ENCODE results near the gene SLC25A45. TPM values are rescaled to one million over a fixed set of nuclear protein-coding genes. Genes with fewer than 3 reads are reported as not detected.

The SLC25A45 gene
- polyA plus RNA-seq, 2 of the 4 experiments (the other 2 are of a cell fraction), result 3.1 to 8.1 TPM

DNA sequence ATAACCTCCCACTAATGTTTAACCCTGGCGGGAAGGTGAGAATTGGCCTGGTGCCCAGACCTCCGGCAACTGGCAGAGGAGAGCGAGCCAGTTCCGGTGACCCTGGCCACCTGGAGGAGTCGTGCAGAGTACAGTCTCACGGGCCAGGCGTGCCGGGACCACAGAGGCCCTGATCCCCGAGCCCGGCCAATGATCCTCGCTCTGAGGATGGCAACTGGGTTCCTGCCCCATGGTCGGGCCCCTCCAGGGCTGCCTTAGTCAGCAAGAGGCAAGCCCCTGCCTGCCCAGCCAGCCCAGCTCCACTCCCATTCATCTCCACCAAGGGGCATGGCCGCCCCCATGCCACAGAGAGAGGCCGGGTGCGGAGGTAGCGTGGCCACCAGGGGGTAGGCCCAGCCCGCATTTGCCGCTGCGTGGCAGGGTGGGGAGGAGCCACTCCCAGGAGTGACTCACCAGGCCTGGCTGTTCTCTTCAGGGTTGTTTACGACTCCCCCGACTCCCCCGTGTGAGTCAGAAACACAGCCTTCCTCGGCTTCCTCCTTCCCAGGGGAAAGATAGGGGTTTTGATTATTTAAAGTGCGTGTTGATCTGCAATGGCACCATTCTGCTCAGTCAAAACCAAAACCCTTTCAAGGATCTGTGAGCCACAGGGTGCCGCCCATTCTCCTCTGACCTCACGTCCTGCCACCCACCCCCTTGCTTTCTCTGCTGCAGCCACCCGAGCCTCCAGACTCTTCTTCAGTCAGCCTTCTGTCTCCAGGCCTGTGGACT lies at the start of gene SLC25A45 (continued):
- TF ChIP-seq FOSB (CRISPR knock-in tag; IDR thresholded peaks at IDR 0.05) (peak; percentile 88), TP53 (CRISPR knock-in tag; IDR thresholded peaks at IDR 0.05) (no peak), EP300 (IDR thresholded peaks at IDR 0.05) (peak; percentile 19 to 35; a peak in 3 of 5 replicates), NPAS2 (CRISPR knock-in tag; IDR thresholded peaks at IDR 0.05; ENCODE audit: borderline replicate concordance) (no peak), CHD4 (IDR thresholded peaks at IDR 0.05; ENCODE audit: borderline replicate concordance) (no peak), NFE2L2 (conservative IDR thresholded peaks at IDR 0.05; ENCODE audit: low read length) (no peak), FOSL2 (IDR thresholded peaks at IDR 0.05) (peak; percentile 92), FOSL2 (CRISPR knock-in tag; IDR thresholded peaks at IDR 0.05) (peak; percentile 100), PHF8 (IDR thresholded peaks at IDR 0.05; ENCODE audit: borderline replicate concordance, low read depth) (peak; percentile 24; the same call in 1 of the 2 replicates), TFCP2L1 (CRISPR knock-in tag; IDR thresholded peaks at IDR 0.05) (peak; percentile 76; the same call in 1 of the 2 replicates), JUNB (IDR thresholded peaks at IDR 0.05) (peak; percentile 83), RAD21 (conservative IDR thresholded peaks at IDR 0.05 in 1 of 2, IDR thresholded peaks at IDR 0.05 in 1 of 2) (peak; percentile 75 to 81), HEYL (CRISPR knock-in tag; IDR thresholded peaks at IDR 0.05) (no peak), FOXS1 (CRISPR knock-in tag; IDR thresholded peaks at IDR 0.05) (no peak; the same call in 1 of the 2 replicates), CEBPB (IDR thresholded peaks at IDR 0.05) (no peak), CBX8 (IDR thresholded peaks at IDR 0.05) (no peak), CBX2 (IDR thresholded peaks at IDR 0.05; ENCODE audit: borderline replicate concordance, low read depth) (no peak)
- TF ChIP-seq, protein P1, sequence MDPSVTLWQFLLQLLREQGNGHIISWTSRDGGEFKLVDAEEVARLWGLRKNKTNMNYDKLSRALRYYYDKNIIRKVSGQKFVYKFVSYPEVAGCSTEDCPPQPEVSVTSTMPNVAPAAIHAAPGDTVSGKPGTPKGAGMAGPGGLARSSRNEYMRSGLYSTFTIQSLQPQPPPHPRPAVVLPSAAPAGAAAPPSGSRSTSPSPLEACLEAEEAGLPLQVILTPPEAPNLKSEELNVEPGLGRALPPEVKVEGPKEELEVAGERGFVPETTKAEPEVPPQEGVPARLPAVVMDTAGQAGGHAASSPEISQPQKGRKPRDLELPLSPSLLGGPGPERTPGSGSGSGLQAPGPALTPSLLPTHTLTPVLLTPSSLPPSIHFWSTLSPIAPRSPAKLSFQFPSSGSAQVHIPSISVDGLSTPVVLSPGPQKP (IDR thresholded peaks at IDR 0.05; ENCODE audit: low read depth, low read length), result no peak
- TF ChIP-seq, protein P2, sequence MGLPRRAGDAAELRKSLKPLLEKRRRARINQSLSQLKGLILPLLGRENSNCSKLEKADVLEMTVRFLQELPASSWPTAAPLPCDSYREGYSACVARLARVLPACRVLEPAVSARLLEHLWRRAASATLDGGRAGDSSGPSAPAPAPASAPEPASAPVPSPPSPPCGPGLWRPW (IDR thresholded peaks at IDR 0.05), result no peak
- TF ChIP-seq, protein P3, sequence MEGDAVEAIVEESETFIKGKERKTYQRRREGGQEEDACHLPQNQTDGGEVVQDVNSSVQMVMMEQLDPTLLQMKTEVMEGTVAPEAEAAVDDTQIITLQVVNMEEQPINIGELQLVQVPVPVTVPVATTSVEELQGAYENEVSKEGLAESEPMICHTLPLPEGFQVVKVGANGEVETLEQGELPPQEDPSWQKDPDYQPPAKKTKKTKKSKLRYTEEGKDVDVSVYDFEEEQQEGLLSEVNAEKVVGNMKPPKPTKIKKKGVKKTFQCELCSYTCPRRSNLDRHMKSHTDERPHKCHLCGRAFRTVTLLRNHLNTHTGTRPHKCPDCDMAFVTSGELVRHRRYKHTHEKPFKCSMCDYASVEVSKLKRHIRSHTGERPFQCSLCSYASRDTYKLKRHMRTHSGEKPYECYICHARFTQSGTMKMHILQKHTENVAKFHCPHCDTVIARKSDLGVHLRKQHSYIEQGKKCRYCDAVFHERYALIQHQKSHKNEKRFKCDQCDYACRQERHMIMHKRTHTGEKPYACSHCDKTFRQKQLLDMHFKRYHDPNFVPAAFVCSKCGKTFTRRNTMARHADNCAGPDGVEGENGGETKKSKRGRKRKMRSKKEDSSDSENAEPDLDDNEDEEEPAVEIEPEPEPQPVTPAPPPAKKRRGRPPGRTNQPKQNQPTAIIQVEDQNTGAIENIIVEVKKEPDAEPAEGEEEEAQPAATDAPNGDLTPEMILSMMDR (IDR thresholded peaks at IDR 0.05), result peak; percentile 52; the same call in 2 of the 3 replicates
- TF ChIP-seq, protein P4, sequence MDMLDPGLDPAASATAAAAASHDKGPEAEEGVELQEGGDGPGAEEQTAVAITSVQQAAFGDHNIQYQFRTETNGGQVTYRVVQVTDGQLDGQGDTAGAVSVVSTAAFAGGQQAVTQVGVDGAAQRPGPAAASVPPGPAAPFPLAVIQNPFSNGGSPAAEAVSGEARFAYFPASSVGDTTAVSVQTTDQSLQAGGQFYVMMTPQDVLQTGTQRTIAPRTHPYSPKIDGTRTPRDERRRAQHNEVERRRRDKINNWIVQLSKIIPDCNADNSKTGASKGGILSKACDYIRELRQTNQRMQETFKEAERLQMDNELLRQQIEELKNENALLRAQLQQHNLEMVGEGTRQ (IDR thresholded peaks at IDR 0.05), result peak; percentile 26; the same call in 1 of the 2 replicates
- TF ChIP-seq, protein P5, sequence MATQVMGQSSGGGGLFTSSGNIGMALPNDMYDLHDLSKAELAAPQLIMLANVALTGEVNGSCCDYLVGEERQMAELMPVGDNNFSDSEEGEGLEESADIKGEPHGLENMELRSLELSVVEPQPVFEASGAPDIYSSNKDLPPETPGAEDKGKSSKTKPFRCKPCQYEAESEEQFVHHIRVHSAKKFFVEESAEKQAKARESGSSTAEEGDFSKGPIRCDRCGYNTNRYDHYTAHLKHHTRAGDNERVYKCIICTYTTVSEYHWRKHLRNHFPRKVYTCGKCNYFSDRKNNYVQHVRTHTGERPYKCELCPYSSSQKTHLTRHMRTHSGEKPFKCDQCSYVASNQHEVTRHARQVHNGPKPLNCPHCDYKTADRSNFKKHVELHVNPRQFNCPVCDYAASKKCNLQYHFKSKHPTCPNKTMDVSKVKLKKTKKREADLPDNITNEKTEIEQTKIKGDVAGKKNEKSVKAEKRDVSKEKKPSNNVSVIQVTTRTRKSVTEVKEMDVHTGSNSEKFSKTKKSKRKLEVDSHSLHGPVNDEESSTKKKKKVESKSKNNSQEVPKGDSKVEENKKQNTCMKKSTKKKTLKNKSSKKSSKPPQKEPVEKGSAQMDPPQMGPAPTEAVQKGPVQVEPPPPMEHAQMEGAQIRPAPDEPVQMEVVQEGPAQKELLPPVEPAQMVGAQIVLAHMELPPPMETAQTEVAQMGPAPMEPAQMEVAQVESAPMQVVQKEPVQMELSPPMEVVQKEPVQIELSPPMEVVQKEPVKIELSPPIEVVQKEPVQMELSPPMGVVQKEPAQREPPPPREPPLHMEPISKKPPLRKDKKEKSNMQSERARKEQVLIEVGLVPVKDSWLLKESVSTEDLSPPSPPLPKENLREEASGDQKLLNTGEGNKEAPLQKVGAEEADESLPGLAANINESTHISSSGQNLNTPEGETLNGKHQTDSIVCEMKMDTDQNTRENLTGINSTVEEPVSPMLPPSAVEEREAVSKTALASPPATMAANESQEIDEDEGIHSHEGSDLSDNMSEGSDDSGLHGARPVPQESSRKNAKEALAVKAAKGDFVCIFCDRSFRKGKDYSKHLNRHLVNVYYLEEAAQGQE (IDR thresholded peaks at IDR 0.05), result no peak

All from A549 (cell line).